ENCODE measurements around the gene PPME1. TPM values are rescaled to one million over a fixed set of nuclear protein-coding genes. Genes with fewer than 3 reads are reported as not detected.

Gene PPME1
- total RNA-seq, 1 experiment from 2014 or later: 157 TPM

DNA sequence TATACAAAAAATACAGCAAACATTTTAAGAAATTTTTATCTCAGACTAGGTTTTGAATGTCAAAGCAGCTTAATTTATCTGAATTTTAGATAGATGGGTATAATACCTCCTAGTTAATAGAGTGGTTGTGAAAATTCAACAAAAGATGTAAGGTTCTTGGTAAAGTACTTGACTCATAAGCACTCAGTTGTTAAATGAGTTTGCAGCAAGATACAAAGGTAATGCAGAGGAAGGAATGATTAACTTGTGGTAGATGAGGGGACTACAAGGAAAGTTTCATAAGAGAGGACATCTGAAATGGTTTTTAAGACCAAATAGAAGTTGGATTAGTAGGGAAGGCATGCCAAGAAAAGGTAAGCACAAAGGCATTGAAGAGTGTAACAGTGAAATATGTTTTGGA lies 37.4 kb downstream of the PPME1 start:
- no peak for DNase-seq (ENCODE audit: low spot score)
- in situ Hi-C loops (cut with HindIII; ENCODE audit: low sequenced_read_pairs): no loop called here

DNA sequence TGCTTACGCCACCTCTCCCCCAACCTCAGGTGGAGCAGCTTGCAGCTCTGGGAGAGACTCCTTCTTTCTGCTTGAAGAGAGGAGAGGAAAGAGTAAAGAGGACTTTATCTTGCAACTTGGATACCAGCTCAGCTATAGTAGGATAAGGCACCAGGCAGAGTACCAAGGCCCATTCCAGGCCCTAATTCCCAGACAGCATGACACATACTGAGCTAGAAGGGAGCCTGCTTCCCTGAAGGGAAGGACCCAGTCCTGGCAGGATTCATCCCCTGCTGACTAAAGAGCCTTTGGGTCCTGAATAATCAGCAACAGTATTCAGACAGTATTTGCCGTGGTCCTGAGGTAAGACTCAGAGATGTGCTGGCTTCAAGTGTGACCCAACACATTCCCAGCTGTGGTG lies 41.4 kb downstream of the PPME1 start:
- in situ Hi-C loops (cut with HindIII; ENCODE audit: low sequenced_read_pairs): no loop called here
- no peak for DNase-seq (ENCODE audit: low spot score)

DNA sequence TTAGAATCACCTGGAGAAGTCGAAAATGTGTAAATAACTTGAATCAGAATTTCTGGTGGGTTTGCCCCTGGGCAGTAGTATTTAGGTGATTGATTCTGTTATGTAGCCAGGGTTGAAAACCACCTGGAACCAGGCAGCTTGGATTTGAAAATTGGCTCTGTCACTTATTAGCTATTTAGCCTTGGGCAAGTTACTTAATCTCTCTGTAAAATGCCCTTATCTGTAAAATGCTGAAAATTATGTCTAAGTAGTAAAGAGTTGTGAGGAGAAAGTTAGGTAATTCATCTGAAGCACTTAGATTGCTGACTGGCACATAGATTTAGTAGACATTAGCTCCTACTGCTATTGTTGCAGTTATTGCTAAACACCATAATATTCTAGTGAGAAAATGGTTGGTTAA lies 49.3 kb downstream of the PPME1 start:
- DNase-seq (ENCODE audit: low spot score): no peak
- in situ Hi-C loops (cut with HindIII; ENCODE audit: low sequenced_read_pairs): no loop called here

DNA sequence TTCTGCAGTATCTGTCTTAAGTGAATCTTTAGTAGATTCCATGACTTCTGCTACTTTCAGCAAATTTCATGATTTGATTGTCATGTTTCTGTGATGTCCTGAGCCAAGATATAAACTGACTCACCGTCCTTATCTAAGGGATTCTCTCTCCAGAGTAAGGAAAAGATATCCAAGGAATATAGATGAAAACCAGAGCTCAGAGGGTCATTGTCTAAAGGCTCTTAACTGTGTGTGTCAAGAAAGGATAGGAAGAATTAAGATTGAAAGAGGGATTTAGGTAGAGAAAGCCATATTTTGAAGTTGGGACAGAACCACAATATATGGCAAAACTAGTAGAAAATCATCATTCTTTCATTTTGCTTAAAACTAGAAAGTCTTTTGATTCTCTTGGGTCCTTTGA lies 50.7 kb downstream of the PPME1 start:
- no peak for DNase-seq (ENCODE audit: low spot score)
- in situ Hi-C loops (cut with HindIII; ENCODE audit: low sequenced_read_pairs): no loop called here

DNA sequence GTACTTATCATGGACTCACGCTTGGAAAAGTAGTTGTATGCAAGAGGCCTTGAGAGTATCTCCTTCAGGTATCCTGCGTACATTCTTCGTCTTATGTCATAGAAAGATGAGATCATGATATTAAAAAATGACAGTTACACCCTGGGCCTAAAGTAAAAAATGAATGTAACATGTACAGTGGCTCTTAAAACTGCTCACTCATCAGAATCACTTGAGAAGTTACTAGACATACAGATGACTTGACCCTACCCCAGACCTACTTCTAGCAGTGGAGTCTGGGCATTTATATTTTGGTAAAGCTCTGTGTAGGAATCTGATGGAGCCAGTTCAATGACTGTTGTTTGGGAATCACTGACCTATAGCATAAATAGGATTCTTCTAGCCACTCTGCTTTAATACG lies 54.5 kb downstream of the PPME1 start:
- in situ Hi-C loops (cut with HindIII; ENCODE audit: low sequenced_read_pairs): no loop called here

DNA sequence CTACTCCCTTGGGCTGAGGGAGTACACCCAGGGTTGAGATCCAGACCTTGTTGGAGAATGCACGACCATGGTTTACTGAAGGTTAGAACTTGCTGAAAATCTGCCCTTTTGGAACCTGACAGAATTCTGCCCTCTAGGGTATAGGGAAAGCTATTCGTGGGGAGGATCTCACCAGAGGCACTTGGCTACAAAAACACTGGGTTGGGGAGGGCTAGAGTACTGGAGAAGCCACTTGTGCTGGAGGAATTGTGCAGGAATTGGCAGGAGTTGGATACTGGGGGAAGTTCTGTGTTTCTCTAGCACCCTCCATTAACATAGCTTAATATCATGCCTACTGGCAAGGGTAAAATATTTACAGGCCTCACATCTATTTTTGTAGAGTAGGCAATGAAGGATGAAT lies 55.8 kb downstream of the PPME1 start:
- in situ Hi-C loops (cut with HindIII; ENCODE audit: low sequenced_read_pairs): no loop called here
- no peak for DNase-seq (ENCODE audit: low spot score)

More for the DNA sequence above, 54.5 kb downstream of the PPME1 start:
- no peak for DNase-seq (ENCODE audit: low spot score)

DNA sequence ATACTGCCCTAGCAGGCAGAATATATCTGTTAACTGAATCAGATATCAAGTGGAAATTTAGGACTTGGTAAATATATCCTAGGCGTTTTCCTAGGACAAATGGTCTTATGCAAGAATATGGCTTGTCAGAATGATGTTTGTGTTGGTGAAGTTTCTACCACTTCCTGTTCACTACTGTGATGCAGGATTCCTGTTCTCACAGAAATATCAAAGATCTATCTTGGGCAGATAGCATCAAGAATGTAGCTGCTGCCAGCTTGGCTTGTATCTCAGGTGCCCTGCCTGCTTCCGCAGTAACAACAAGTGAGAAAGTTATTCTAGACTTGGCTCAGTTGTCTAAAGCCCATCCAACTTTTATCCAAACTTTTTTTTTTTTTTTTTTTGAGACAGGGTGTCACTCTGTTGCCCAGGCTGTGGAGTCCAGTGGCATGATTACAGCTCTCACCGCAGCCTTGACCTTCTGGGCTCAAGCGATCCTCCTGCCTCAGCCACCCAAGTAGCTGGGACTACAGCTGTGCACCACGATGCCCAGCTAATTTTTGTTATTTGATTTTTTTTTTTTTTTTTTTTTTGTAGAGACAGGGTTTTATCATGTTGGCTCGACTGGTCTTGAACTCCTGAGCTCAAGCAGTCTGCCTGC lies 61.3 kb downstream of the PPME1 start:
- no peak for DNase-seq (ENCODE audit: low spot score)
- in situ Hi-C loops (cut with HindIII; ENCODE audit: low sequenced_read_pairs): no loop called here

DNA sequence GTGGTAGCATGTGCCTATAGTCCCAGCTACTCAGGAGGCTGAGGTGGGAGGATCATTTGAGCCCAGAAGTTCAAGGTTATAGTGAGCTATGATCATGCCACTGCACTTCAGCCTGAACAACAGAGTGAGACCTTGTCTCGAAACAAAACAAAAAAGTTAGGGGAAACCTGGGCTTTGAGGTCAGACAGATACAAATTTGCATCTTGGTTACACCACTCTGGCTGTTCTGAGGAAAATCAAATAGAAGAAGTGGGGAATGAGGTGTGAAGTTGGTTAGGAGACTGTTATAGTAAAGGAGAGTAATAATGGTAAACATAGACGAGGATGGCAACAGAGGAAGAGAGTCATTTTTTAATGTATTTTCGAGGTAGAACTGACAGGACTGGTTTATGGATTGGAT lies 62.6 kb downstream of the PPME1 start:
- no peak for DNase-seq (ENCODE audit: low spot score)
- in situ Hi-C loops (cut with HindIII; ENCODE audit: low sequenced_read_pairs): no loop called here

DNA sequence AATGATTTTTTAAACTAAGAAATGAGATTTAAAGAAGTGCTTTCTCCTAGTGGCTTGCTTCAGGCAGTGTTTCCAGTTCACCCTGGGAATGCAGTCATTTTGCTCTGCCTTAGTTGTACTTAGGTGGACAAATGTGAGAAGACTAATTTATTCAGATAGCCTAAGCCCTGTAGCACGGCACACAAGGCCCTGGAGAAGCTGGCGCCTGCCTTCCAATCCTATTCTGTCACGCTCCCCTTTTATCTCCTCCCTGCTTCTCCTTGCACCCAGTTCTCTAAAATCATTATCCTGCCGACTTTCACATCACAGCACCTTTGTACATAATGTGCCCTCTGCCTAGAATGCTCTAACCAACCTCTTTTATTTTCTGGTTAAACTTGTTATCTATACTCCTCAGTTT lies 64.0 kb downstream of the PPME1 start:
- in situ Hi-C loops (cut with HindIII; ENCODE audit: low sequenced_read_pairs): no loop called here
- no peak for DNase-seq (ENCODE audit: low spot score)

DNA sequence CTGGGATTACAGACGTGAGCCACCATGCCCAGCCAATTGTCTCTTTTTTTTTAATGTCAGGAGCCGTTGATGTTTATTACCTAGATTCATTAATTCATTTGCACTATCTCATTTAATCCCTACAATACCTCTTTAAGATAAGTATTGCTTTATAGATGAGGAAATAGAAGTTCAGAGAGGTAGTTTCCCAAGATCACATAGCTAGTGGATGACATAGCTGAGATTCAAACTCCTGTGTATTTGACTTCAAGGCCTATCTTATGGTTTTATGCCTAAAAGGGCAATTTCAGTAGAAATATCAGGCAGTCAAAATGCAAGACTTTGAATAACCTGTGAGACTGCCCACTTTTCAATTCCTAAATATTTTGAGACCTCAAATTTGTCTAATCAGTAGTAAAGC lies 66.5 kb downstream of the PPME1 start:
- DNase-seq (ENCODE audit: low spot score): no peak
- in situ Hi-C loops (cut with HindIII; ENCODE audit: low sequenced_read_pairs): no loop called here

DNA sequence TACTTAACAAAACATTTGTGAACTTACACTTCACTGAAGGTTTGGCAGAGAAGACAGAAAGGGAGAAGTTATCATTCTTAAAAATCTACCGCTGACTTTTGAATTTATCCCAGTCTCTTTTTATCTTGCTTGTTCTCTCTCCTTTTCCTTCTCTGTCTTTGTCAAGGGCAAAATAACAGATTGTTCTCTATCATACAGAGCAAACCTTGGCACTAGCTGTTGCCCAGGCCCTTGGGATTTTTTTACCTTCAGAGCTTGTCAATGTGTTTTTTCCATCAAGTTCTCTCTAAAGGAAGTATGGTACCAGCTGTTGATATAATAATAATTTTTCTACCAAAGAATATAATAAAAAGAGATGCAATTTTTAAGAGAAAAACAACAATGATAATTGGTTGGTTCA lies 67.2 kb downstream of the PPME1 start:
- in situ Hi-C loops (cut with HindIII; ENCODE audit: low sequenced_read_pairs): no loop called here
- no peak for DNase-seq (ENCODE audit: low spot score)

DNA sequence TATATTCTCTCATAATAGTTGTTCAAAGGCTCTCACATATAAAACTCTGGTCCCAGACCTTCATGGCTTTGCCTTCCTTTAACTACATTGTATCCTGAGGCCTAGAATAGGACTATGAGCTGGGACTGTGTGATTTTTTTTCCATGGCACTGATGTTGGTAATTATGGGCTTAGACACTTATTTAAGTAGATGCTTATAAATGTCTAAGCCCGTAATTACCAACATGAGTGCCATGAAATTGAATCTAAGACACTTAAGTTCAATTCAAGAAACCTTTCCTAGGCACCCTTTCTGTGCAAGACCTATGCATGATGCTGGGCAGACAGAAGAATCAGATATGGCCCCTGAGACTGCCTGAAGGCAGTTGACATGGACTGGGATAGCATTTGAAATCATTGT lies 77.4 kb downstream of the PPME1 start:
- in situ Hi-C loops (cut with HindIII; ENCODE audit: low sequenced_read_pairs): no loop called here
- DNase-seq (ENCODE audit: low spot score): no peak

DNA sequence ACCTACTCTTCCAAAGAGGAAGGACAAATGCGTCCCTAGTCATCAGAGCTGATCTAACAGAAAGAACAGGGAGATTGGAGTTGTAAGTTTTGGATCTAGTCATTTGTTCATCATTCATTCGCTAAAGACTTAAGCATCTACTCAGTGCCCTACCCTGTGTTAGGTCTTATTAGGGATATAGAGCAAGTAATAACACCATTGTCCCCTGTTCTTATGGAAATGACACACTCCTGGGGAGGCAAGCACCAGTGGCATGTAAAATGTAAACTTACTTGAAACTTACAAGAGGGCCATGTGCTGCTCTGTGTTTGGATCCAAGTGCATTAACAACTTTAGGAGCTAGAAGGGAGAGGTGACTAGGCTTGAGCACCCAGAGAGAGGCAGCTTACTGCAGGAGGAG lies 78.4 kb downstream of the PPME1 start:
- in situ Hi-C loops (cut with HindIII; ENCODE audit: low sequenced_read_pairs): no loop called here
- DNase-seq (ENCODE audit: low spot score): no peak

DNA sequence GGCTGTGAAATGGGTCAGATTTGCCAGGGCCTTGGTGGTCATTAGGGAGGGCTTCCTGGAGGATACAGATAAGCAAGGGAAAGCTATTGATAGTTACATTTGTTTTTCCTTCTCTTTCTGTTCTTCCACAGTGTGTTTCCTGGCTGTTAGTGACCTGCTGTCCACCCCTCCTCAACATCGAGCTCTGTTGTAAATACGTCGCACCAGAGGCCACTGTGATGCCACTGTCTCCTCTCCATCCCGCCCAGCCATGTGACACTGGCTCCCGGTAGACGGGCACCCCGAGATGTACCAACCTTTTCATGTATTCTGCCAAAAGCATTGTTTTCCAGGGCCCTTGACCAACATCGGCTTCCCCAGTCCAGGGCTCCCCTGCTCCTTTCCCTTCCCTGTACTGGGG lies 82.3 kb downstream of the PPME1 start:
- no peak for DNase-seq (ENCODE audit: low spot score)
- in situ Hi-C loops (cut with HindIII; ENCODE audit: low sequenced_read_pairs): no loop called here

DNA sequence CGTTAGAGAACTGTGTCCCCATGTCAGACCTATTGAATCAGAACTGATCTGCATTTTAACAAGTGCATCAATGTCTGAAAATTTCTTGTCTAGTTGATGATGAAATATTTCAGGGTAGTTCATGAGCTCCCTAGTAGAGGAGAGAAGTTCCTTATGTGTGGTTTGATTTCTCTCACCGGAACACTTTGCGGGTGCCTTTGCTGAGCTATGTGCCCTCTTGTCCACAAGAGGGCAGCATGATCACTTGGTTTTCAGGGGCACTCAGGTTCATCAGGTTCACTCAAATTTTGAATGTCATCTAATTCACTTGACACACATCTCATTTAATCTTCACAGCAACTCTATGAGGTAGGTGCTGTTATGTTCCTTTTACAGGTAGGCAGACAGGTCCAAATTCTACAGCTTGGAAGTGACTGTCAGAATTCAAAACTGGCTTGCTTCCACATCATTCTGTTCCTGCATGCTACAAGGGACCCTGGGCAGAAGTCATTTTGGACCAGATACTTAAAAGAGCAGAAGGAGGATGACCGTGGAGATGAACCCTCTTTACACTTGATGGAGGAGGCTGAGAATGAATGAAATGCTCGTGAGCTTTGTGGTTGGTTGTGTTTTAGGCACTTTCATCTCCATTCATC lies 84.8 kb downstream of the PPME1 start:
- in situ Hi-C loops (cut with HindIII; ENCODE audit: low sequenced_read_pairs): no loop called here
- DNase-seq (ENCODE audit: low spot score): peak; percentile 82

DNA sequence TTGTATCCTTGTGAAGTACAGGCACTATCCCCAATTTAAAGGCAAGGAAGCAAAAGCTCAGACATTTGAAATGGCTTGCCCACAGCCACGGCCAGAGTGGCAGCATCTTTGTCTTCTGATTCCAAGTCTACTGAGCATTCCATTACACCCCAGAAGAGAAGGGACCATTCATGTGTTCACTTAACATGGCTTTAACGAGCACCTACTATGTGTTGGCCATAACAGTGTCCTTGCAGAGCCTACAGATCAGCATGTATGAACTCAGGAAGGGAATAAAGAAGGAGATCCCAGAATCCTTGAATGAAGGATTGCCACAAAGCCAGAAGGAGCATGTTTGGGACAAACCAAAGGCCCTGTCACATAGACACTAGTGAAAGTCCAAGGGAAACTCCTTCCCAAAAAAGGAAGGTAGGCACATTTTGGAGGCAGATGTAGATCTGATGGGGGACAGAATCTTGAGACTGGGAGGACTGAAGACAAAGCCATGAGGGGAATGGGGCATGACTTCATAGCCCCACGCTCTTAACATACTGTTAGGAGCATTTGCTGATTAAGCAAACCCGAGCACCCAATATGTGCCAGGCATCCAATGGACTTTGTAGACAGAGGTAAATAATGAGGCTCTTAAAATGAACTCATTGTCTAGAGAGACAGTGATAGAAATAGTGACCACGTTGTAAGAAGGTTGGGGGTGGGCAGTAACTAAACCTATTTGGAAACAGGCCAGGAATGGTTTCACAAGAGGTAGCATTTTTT lies 85.5 kb downstream of the PPME1 start:
- DNase-seq (ENCODE audit: low spot score): no peak
- in situ Hi-C loops (cut with HindIII; ENCODE audit: low sequenced_read_pairs): no loop called here

DNA sequence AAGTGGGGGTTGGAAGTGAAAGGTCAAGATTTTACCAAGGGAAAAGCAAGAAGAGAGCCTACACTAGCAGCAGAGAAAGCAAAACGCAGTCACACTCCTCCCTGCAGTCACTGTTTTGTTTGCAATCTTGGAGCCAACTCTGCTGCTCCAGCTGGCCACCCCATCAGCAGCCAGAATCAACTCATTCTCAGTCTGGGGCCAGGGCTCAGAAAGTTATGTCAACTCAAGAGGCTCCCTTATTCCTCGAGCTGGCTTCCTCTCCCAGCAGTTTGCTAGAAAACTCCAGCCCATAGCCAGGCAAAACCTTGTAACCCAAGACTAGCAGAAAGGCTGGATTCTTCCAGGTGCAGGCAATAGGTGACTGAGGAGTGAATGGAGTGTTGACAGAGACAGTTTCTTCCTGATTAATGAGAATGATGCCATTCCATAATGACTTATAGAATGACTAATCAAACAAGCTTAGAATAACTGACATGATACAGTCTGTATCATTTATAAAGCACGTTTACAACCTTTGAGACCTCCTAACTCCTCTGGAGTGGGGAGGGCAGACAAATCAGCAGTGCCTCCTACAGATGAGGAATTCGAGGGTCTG lies 87.0 kb downstream of the PPME1 start:
- DNase-seq (ENCODE audit: low spot score): peak; percentile 30
- in situ Hi-C loops (cut with HindIII; ENCODE audit: low sequenced_read_pairs): no loop called here

DNA sequence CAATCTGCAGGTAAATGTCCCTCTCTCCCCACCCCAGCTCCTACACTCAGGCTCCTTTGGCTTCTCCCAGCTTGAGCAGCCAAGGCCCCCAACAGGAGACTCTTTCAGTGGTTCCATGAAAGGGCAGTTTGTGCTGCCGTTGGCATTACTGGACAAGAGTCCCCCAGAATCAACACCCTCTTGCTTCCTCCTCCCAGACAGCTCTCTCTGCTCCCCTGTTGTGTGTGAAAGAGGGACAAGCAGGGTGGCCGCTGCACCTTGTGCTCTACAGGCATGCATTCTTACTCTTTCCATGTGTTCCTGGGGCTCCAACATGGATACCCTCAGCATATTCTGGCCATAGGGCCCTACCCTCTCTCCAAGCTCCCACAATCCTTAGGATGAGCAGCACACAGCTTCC lies 91.6 kb downstream of the PPME1 start:
- no peak for DNase-seq (ENCODE audit: low spot score)
- in situ Hi-C loops (cut with HindIII; ENCODE audit: low sequenced_read_pairs): no loop called here

DNA sequence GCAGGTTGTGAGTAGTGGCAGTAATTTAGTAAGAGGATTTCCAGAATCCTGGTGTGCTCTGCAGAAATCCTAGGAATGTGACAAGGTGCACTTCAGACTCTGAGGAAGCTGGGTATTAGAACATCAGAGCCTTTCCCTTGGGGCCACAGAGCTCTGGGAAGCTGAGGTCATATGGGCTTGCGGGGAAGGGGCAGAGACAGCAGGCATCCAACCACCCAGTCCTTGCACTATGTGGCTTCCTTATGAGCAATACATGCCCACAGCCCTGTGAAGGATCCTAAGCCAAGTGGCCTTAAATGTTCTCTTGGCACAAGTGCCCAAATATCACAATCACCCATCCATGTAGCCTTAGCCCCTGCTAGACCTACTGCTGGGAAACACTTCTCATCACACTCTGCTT lies 94.2 kb downstream of the PPME1 start:
- no peak for DNase-seq (ENCODE audit: low spot score)
- in situ Hi-C loops (cut with HindIII; ENCODE audit: low sequenced_read_pairs): no loop called here

DNA sequence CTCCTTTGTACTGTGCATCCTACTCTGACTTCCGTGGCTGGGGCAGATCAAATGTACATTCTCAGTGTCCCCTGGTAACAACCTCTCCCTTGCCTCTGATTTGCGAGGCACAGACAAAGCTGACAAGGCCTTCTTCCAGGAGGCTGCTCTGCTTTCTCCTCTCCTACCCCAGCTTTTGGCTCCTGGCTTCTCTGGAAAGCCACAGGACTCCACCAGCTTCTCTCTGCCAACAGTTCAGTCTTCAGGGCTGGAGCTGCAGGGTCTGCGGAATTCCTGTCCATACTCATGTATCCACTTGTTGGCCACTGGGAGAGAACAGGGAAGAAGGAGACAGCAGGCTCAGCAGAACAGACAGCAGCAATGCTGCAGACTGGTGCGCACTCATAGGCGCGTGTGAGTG lies 95.9 kb downstream of the PPME1 start:
- in situ Hi-C loops (cut with HindIII; ENCODE audit: low sequenced_read_pairs): no loop called here
- no peak for DNase-seq (ENCODE audit: low spot score)

Measured in G401 (cell line).